WTC11 (cell line): ENCODE results near the gene SLC2A4RG. TPM values are rescaled to one million over a fixed set of nuclear protein-coding genes. Genes with fewer than 3 reads are reported as not detected.
A peak's percentile ranks its signal among the peaks of the same experiment; 100 is the strongest.

Experiments used
- ATAC-seq: fragments of 200-7000 bp; cut with Tn5 transposase; 2 replicates; pipeline ENCODE4 v1.10.0; 2021; ENCODE audit warnings: mild to moderate bottlenecking, moderate library complexity
- CTCF ChIA-PET: fragments of 300-600 bp; sonication (Branson Sonifier 250); formaldehyde crosslinking; loops from one replicate; lab custom pipeline; 2021; ENCODE audit warnings: antibody characterized with exemption; lab: Charles Lee
- POLR2A ChIA-PET: fragments of 350-600 bp; sonication (Branson Sonifier 250); formaldehyde crosslinking; loops from one replicate; lab custom pipeline; 2021; ENCODE audit warnings: antibody characterized with exemption; lab: Charles Lee
- DNase-seq: peaks from one replicate; pipeline ENCODE4 v3.0.0; 2021; ENCODE audit warnings: low spot score
- H3K27ac Mint-ChIP-seq: 2 replicates; pipeline ENCODE4 v1.8.0; 2021; ENCODE audit warnings: mixed read lengths
- H3K27me3 Mint-ChIP-seq: 2 replicates; pipeline ENCODE4 v1.8.0; 2021; ENCODE audit warnings: low read depth, mild to moderate bottlenecking, moderate library complexity, mixed read lengths
- H3K36me3 Mint-ChIP-seq: 2 replicates; pipeline ENCODE4 v1.8.0; 2021; ENCODE audit warnings: mixed read lengths
- H3K4me1 Mint-ChIP-seq: 2 replicates; pipeline ENCODE4 v1.8.0; 2022; ENCODE audit warnings: mixed read lengths
- H3K4me3 Mint-ChIP-seq: 2 replicates; pipeline ENCODE4 v1.8.0; 2021; ENCODE audit warnings: mild to moderate bottlenecking, moderate library complexity, mixed read lengths
- H3K9me3 Mint-ChIP-seq: 2 replicates; pipeline ENCODE4 v1.8.0; 2021; ENCODE audit warnings: mixed read lengths
- ARID4B ChIP-seq: sonication (generic); formaldehyde crosslinking; IDR thresholded peaks from 2 replicates; pipeline ENCODE4 v1.8.0; 2023; ENCODE audit warnings: missing genetic modification reagents, mild to moderate bottlenecking, borderline replicate concordance
- CREM ChIP-seq: sonication (generic); formaldehyde crosslinking; IDR thresholded peaks from 2 replicates; pipeline ENCODE4 v1.8.1; 2022; ENCODE audit warnings: mild to moderate bottlenecking, missing genetic modification reagents, moderate library complexity
- CTCF ChIP-seq: fragments of 200-600 bp; IDR thresholded peaks from 2 replicates; pipeline ENCODE4 v1.8.0; 2022; ENCODE audit warnings: antibody characterized with exemption
- E2F1 ChIP-seq: sonication (generic); formaldehyde crosslinking; IDR thresholded peaks from 2 replicates; pipeline ENCODE4 v1.8.0; 2022; ENCODE audit warnings: mild to moderate bottlenecking, missing genetic modification reagents
- FOXP4 ChIP-seq: sonication (generic); formaldehyde crosslinking; IDR thresholded peaks from 2 replicates; pipeline ENCODE4 v1.8.0; 2022; ENCODE audit warnings: mild to moderate bottlenecking, missing genetic modification reagents
- IRF2 ChIP-seq: sonication (generic); formaldehyde crosslinking; IDR thresholded peaks from 2 replicates; pipeline ENCODE4 v1.8.0; 2022; ENCODE audit warnings: low read depth, missing genetic modification reagents, borderline replicate concordance
- MYBL2 ChIP-seq: sonication (generic); formaldehyde crosslinking; IDR thresholded peaks from 2 replicates; pipeline ENCODE4 v1.8.1; 2023; ENCODE audit warnings: mild to moderate bottlenecking, moderate library complexity, missing genetic modification reagents
- NR2C2 ChIP-seq: sonication (generic); formaldehyde crosslinking; IDR thresholded peaks from 2 replicates; pipeline ENCODE4 v1.8.0; 2022; ENCODE audit warnings: mild to moderate bottlenecking, missing genetic modification reagents
- SOX15 ChIP-seq: fragments of 250-450 bp; sonication (Bioruptor Pico); IDR thresholded peaks from 2 replicates; pipeline ENCODE4 v1.9.0; 2021; ENCODE audit warnings: mild to moderate bottlenecking
- TCF7 ChIP-seq: sonication (generic); formaldehyde crosslinking; IDR thresholded peaks from 2 replicates; pipeline ENCODE4 v1.8.0; 2022; ENCODE audit warnings: mild to moderate bottlenecking, low read depth, missing genetic modification reagents, moderate library complexity
- TEAD1 ChIP-seq: sonication (generic); formaldehyde crosslinking; IDR thresholded peaks from 2 replicates; pipeline ENCODE4 v1.8.0; 2022; ENCODE audit warnings: mild to moderate bottlenecking, missing genetic modification reagents
- TEAD4 ChIP-seq: sonication (generic); formaldehyde crosslinking; IDR thresholded peaks from 2 replicates; pipeline ENCODE4 v1.8.0; 2022; ENCODE audit warnings: mild to moderate bottlenecking, missing genetic modification reagents
- USF1 ChIP-seq: sonication (generic); formaldehyde crosslinking; IDR thresholded peaks from 2 replicates; pipeline ENCODE4 v1.8.0; 2022; ENCODE audit warnings: mild to moderate bottlenecking, missing genetic modification reagents
- USF2 ChIP-seq: sonication (generic); formaldehyde crosslinking; IDR thresholded peaks from 2 replicates; pipeline ENCODE4 v1.8.1; 2023; ENCODE audit warnings: mild to moderate bottlenecking, missing genetic modification reagents, moderate library complexity
- total RNA-seq: library from RNA; stranded (reverse); gene quantifications from 3 replicates; pipeline ENCODE4 v1.2.3, GENCODE V29; 2021

SLC2A4RG gene
- total RNA-seq, 1 experiment from 2014 or later: 43.3 TPM

- TF ChIP-seq CTCF (no peak), FOXP4 (CRISPR knock-in tag) (no peak), TEAD1 (CRISPR knock-in tag) (no peak), NR2C2 (no peak)
Observed at GRCh38 chr20:63694584-63695423, 44.8 kb upstream of the SLC2A4RG start (continued).

- no peak for ATAC-seq
- Mint-ChIP-seq H3K4me1 (peaks cover 7% of the 10 kb centered on the region), H3K27ac (peak overlapping the region; percentile 45; the same call in 1 of the 2 replicates), H3K9me3 (no peaks in the 10 kb centered on the region), H3K4me3 (0 out of 2 replicates have a peak overlapping the region, but pooled peaks have one; percentile 53), H3K27me3 (peaks cover 3% of the 10 kb centered on the region; the same call in 1 of the 2 replicates), H3K36me3 (peaks cover 14% of the 10 kb centered on the region)
- TF ChIP-seq IRF2 (CRISPR knock-in tag) (no peak), SOX15 (CRISPR knock-in tag) (no peak), E2F1 (CRISPR knock-in tag) (no peak), ARID4B (CRISPR knock-in tag) (no peak)
- no peak for DNase-seq
- ChIA-PET CTCF (interaction anchor here (0.9 to 3.4 kb wide), 5 partner anchors 12 to 158 kb away, joined by 3 to 19 read pairs (median 9); partner anchors contain the start of genes ARFRP1, GMEB2, PTK6 and RTEL1), POLR2A (interaction anchor here (0.6 to 1.3 kb wide), 4 partner anchors 8 to 152 kb away, joined by 3 to 4 read pairs (median 3); no protein-coding TSS in a partner anchor)
Observed at GRCh38 chr20:63695424-63696305, 43.9 kb upstream of the SLC2A4RG start.

- Mint-ChIP-seq H3K9me3 (no peaks in the 10 kb centered on the region), H3K27ac (peak overlapping the region; percentile 45; the same call in 1 of the 2 replicates), H3K4me3 (peak overlapping the region; percentile 53), H3K27me3 (peaks cover 3% of the 10 kb centered on the region; the same call in 1 of the 2 replicates), H3K36me3 (peaks cover 14% of the 10 kb centered on the region), H3K4me1 (peaks cover 7% of the 10 kb centered on the region)
- ATAC-seq (peak; percentile 78), DNase-seq (peak; percentile 65)
- POLR2A ChIA-PET: interaction anchor here (0.5 to 1.6 kb wide), 6 partner anchors 9 to 153 kb away, joined by 3 to 4 read pairs (median 3); partner anchors contain the start of genes ARFRP1, RTEL1 and ZGPAT
- TF ChIP-seq TCF7 (CRISPR knock-in tag) (no peak), TEAD4 (CRISPR knock-in tag) (no peak), USF1 (CRISPR knock-in tag) (peak; percentile 50; the same call in 1 of the 2 replicates), CREM (CRISPR knock-in tag) (0 out of 2 replicates have a peak, but pooled peaks have one; percentile 24), MYBL2 (CRISPR knock-in tag) (no peak), USF2 (peak; percentile 77)
- CTCF ChIA-PET: interaction anchor here (0.9 to 3.4 kb wide), 5 partner anchors 12 to 158 kb away, joined by 3 to 19 read pairs (median 9); partner anchors contain the start of genes ARFRP1, GMEB2, PTK6 and RTEL1
Observed at GRCh38 chr20:63696306-63696627, 43.3 kb upstream of the SLC2A4RG start.
